Ovary (tissue), 3 donors: ENCODE results near the gene GABBR1.

Source experiments
- POLR2A ChIP-seq: fragments of 450-650 bp; IDR thresholded peaks from one replicate; pipeline ENCODE4 v1.6.1; 2017; ENCODE audit warnings: antibody characterized with exemption, mild to moderate bottlenecking, moderate library complexity
- TF ChIP-seq, protein P1 (sequence below), 3 donors: fragments of 450-650 bp in 2 of 3; fragments of 200-600 bp in 1 of 3; IDR thresholded peaks; one replicate each; pipeline versions ENCODE4 v1.5.1 to v1.8.0; 2016 to 2022; ENCODE audit warnings: antibody characterized with exemption in 3 of 3, mild to moderate bottlenecking in 1 of 3
- donor health status: DM: no; HTN: no; CAD: no.

DNA sequence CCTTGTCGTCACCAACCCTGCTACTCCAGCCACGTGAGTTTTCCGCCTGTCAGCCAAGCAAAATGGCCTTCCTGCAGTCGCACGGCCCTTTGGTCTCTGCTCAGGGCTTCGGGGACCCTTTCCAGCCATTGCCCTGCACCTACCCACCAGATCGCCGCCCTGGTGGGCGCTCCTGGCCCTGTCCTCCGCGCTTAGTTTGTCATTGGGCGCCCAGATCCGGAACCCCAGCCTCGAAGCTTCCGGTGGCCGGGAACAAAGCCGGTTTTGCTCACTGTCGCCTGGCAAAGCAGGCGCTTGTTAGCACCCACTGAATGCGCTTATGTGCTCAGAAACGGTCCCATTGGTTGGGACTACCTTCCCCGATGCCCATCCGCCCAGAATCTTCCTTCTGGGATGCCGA is 47.4 kb upstream of the GABBR1 start:
- TF ChIP-seq, protein P1, sequence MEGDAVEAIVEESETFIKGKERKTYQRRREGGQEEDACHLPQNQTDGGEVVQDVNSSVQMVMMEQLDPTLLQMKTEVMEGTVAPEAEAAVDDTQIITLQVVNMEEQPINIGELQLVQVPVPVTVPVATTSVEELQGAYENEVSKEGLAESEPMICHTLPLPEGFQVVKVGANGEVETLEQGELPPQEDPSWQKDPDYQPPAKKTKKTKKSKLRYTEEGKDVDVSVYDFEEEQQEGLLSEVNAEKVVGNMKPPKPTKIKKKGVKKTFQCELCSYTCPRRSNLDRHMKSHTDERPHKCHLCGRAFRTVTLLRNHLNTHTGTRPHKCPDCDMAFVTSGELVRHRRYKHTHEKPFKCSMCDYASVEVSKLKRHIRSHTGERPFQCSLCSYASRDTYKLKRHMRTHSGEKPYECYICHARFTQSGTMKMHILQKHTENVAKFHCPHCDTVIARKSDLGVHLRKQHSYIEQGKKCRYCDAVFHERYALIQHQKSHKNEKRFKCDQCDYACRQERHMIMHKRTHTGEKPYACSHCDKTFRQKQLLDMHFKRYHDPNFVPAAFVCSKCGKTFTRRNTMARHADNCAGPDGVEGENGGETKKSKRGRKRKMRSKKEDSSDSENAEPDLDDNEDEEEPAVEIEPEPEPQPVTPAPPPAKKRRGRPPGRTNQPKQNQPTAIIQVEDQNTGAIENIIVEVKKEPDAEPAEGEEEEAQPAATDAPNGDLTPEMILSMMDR (IDR thresholded peaks at IDR 0.05): no peak
- no peak for TF ChIP-seq POLR2A
